CD4-positive, alpha-beta T cell treated with Interleukin-6 for 4 hours (primary cell): ENCODE measurements around the gene NTN3.

Experiments
- DNase-seq: peaks from one replicate; pipeline ENCODE4 v3.0.0-alpha.2; 2020; ENCODE audit warnings: mixed read lengths

The NTN3 gene

GRCh38 chr16:2515180-2515851 is 44.2 kb downstream of the NTN3 start:
- no peak for DNase-seq

- no peak for DNase-seq
Measured at GRCh38 chr16:2516391-2517240, 45.5 kb downstream of the NTN3 start.

GRCh38 chr16:2517954-2518605 is 47.0 kb downstream of the NTN3 start:
- DNase-seq, result no peak

GRCh38 chr16:2518823-2519710 is 48.0 kb downstream of the NTN3 start:
- no peak for DNase-seq

- DNase-seq, result no peak
Measured at GRCh38 chr16:2519711-2520080, 48.6 kb downstream of the NTN3 start.

- peak; percentile 92 for DNase-seq
Measured at GRCh38 chr16:2520097-2520783, 49.1 kb downstream of the NTN3 start, which contains the start of gene AMDHD2. Gene AMDHD2, plus strand, starts transcription at chr16:2520371. Its CDS starts 88 bp downstream, at chr16:2520459.

GRCh38 chr16:2520784-2521531 is 49.9 kb downstream of the NTN3 start:
- peak; percentile 63 for DNase-seq
